ENCODE results near the gene SCAMP4. TPM values are rescaled to one million over a fixed set of nuclear protein-coding genes. Genes with fewer than 3 reads are reported as not detected.
A peak's percentile ranks its signal among the peaks of the same experiment; 100 is the strongest.

The SCAMP4 gene
- total RNA-seq, 4 donors from 2014 or later, result 18.8 to 38.4 (median 26.7) TPM

DNA sequence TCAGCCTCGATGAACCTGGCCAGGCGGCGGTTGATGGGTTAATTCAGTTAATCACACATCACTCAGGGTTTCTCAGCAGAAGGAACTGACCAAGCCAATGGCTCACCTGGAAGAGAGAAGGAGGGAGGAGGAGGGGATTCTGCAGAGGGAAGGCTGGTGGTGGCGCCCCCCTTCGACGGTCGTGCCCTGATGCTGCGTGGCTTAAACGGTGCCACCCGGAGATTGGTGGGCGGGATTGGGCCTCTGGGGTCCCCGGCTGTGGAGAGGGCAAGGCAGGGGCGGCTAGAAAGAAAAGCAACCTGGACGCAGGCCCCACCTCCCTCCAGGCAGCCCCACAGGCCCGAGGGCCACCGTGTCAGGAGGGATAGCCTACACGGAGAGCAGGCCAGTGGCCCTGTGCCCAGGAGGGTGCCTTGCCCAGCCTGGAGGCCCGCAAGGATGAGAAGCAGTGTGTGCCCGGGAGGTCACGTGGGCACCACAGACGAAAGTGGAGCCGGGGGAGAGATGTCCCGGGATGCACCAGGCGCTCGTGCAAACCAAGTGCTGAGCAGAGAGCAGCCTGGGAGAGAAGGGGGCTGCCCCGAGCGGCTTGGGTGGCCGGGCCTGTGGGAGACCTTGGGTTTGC is 51.8 kb downstream of the SCAMP4 start:
- in situ Hi-C loops (cut with MboI; ENCODE audit: low sequenced_read_pairs in 4 of 4), result no loop called here
- ATAC-seq (peak; percentile 88 to 96), DNase-seq (peak; percentile 77 to 92)
- no peaks in the 10 kb centered on the region for H3K36me3 ChIP-seq
- H3K4me1 ChIP-seq, result peaks cover 12 to 16% of the 10 kb centered on the region in 2 donors
- intact Hi-C loops (cut with DNase I; ENCODE audit: low total_unique reads), result no loop called here
- peak overlapping the region; percentile 55 to 74 (median 66) for H3K27ac ChIP-seq
- H3K9me3 ChIP-seq, result no peaks in the 10 kb centered on the region
- no peak overlapping the region for H3K4me3 ChIP-seq
- no peaks in the 10 kb centered on the region for H3K27me3 ChIP-seq
- TF ChIP-seq, protein P1, sequence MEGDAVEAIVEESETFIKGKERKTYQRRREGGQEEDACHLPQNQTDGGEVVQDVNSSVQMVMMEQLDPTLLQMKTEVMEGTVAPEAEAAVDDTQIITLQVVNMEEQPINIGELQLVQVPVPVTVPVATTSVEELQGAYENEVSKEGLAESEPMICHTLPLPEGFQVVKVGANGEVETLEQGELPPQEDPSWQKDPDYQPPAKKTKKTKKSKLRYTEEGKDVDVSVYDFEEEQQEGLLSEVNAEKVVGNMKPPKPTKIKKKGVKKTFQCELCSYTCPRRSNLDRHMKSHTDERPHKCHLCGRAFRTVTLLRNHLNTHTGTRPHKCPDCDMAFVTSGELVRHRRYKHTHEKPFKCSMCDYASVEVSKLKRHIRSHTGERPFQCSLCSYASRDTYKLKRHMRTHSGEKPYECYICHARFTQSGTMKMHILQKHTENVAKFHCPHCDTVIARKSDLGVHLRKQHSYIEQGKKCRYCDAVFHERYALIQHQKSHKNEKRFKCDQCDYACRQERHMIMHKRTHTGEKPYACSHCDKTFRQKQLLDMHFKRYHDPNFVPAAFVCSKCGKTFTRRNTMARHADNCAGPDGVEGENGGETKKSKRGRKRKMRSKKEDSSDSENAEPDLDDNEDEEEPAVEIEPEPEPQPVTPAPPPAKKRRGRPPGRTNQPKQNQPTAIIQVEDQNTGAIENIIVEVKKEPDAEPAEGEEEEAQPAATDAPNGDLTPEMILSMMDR (IDR thresholded peaks at IDR 0.05 in 4 of 5, conservative IDR thresholded peaks at IDR 0.05 in 1 of 5), result no peak
- TF ChIP-seq POLR2A (IDR thresholded peaks at IDR 0.05), result no peak

DNA sequence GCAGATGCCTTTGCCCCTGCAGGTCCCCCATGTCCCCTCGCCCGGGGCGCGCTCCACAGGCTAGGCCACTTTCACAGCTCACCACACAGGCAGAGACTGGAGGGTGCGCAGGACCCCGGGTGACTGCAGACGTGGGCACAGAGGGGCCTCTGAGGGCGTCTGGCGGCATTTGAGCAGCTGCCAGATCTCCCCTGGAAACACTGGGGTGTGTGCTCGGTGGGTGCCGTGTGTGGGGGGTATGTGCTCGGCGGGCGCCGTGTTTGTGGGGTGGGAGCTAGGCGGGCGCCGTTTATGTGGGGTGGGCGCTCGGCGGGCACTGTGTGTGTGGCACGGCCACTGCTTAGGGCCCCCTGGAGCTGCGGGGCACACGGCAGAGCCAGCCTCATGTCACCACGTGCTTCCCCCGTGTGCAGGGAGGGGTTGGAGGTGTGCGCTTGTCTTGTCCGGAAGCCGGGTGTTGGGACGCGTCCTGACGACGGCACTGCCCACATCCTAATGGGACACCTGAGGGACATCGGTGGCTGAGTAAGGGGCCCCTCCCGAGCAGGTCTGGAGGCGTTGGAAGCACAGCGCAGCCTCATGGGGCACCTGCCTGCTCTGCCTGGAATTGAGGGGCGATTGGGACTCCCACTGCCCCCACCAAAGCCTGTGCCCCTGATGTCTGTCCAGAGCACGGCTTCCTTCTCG is 52.5 kb downstream of the SCAMP4 start:
- in situ Hi-C loops (cut with MboI; ENCODE audit: low sequenced_read_pairs in 4 of 4), result no loop called here

DNA sequence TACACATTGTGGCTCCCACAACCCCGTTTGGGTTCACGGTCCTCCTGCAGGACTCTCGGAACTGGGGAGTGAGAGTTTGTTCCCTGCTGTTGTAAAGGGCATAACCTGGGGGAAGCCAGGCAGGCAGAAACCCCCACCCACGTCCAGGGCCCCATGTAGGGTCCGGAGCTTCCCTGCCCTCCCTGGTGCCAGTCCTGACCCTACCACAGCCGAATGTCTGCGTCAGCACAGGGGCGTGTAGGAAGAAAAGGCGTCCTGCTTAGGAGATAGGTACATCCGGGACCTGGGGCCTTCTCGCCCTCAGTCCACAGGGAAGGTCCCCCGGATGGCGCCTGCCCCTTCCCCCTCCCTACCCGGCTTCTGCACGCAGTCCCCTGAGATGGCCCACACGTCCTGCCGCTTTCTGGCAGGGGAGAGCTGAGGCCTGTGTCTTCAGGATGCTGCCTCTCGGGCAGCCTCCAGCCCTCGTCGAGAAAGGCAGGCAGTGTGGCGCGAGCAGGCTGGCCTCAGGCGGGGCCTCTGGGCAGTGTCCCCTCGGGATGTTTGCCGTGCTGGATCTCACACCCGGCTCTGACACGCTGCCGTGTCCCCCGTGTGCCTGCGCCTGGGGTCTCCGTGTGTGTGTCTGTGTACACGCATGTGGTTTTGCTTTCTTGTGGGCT is 54.9 kb downstream of the SCAMP4 start:
- in situ Hi-C loops (cut with MboI; ENCODE audit: low sequenced_read_pairs in 4 of 4), result no loop called here
- TF ChIP-seq POLR2A (IDR thresholded peaks at IDR 0.05), result no peak
- TF ChIP-seq, protein P1 (IDR thresholded peaks at IDR 0.05 in 4 of 5, conservative IDR thresholded peaks at IDR 0.05 in 1 of 5), result no peak
- Histone ChIP-seq H3K36me3 (no peaks in the 10 kb centered on the region), H3K4me1 (peaks cover 12 to 16% of the 10 kb centered on the region in 2 donors), H3K27me3 (no peaks in the 10 kb centered on the region), H3K9me3 (no peaks in the 10 kb centered on the region), H3K27ac (no peak overlapping the region), H3K4me3 (no peak overlapping the region)
- intact Hi-C loops (cut with DNase I; ENCODE audit: low total_unique reads), result no loop called here
- DNase-seq, result no peak
- ATAC-seq, result no peak

More for the DNA sequence above, 52.5 kb downstream of the SCAMP4 start:
- ATAC-seq, result no peak
- Histone ChIP-seq H3K4me1 (peaks cover 12 to 16% of the 10 kb centered on the region in 2 donors), H3K9me3 (no peaks in the 10 kb centered on the region), H3K27me3 (no peaks in the 10 kb centered on the region), H3K27ac (peak overlapping the region; percentile 55 to 74 (median 66)), H3K36me3 (no peaks in the 10 kb centered on the region), H3K4me3 (no peak overlapping the region)
- TF ChIP-seq, protein P1 (IDR thresholded peaks at IDR 0.05 in 4 of 5, conservative IDR thresholded peaks at IDR 0.05 in 1 of 5), result no peak
- no peak for TF ChIP-seq POLR2A (IDR thresholded peaks at IDR 0.05)
- no peak for DNase-seq
- intact Hi-C loops (cut with DNase I; ENCODE audit: low total_unique reads), result no loop called here

DNA sequence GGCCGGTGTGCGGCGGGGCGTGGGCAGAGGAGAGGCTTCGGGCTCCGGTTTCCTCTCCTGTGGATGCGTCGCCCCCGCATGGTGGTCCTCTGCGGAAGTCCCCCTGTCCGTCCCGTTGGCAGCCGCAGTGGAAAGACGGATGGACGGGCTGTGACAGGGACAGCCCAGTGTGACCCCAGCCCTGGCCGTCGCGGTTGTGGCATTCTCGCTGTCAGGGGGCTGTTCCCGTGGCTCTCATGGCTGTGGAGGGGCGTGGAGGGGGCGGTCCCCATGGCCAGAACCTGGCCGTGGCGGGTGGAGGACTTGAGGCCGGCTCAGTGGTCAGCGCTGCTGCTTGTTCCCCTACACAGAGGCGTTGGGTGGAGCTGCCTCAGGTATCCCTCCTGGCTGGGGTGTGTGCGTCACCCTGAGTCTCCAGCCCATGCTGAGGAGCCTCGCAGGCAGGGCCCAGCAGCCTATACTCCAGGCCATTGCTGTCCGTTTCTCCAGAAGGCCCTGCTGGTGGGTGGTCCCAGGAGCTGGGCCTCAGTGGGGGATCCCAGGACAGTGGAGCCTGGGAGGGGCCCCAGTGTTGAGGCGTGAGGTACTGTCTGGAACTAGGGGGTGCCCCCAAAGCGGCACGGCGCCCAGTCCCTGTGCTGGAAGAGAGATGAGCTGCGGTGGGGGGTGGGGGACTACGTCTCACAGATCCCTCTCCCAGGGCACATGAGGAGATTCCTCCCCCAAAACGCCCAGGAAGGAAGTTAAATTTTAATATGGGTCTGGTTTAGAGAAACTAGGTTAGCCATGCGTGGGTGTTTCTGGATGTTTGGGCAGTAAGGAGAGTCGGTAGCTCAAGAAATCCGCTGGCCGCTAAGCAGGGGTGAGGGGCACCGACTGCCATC is 56.0 kb downstream of the SCAMP4 start:
- Histone ChIP-seq H3K4me1 (peaks cover 12 to 16% of the 10 kb centered on the region in 2 donors), H3K27me3 (no peaks in the 10 kb centered on the region), H3K4me3 (no peak overlapping the region), H3K36me3 (no peaks in the 10 kb centered on the region), H3K27ac (no peak overlapping the region), H3K9me3 (no peaks in the 10 kb centered on the region)
- in situ Hi-C loops (cut with MboI; ENCODE audit: low sequenced_read_pairs in 4 of 4), result no loop called here
- ATAC-seq, result no peak
- no peak for TF ChIP-seq POLR2A (IDR thresholded peaks at IDR 0.05)
- TF ChIP-seq, protein P1 (IDR thresholded peaks at IDR 0.05 in 4 of 5, conservative IDR thresholded peaks at IDR 0.05 in 1 of 5), result no peak
- intact Hi-C loops (cut with DNase I; ENCODE audit: low total_unique reads), result no loop called here
- no peak for DNase-seq

All from gastrocnemius medialis (tissue), 4 donors.